Mucosa of gallbladder (tissue), 1 donor: ENCODE results near the gene HOGA1. TPM values are rescaled to one million over a fixed set of nuclear protein-coding genes. Genes with fewer than 3 reads are reported as not detected.
"Not testable (repeated sequence)": the region's sequence is repeated elsewhere in the genome, so short reads cannot be mapped to it uniquely, and the experiment has no call there.

Source experiments
- DNase-seq: peaks from one replicate; pipeline ENCODE4 v3.0.0-alpha.2; 2020; ENCODE audit warnings: low spot score
- total RNA-seq: library from RNA; stranded (reverse); gene quantifications from one replicate; pipeline ENCODE4 v1.2.1, GENCODE V29; 2021
- donor health status: DM: no; HTN: no; CAD: no.

The HOGA1 gene
- total RNA-seq, 1 donor from 2014 or later = 13.3 TPM

- DNase-seq = peak; percentile 47
Observed at GRCh38 chr10:97648562-97649404, 64.6 kb downstream of the HOGA1 start.

- not testable (repeated sequence) for DNase-seq
Observed at GRCh38 chr10:97649405-97649750, 65.2 kb downstream of the HOGA1 start.

- no peak for DNase-seq
Observed at GRCh38 chr10:97650726-97651125, 66.5 kb downstream of the HOGA1 start.

- DNase-seq = no peak
Observed at GRCh38 chr10:97651773-97652172, 67.6 kb downstream of the HOGA1 start.

- no peak for DNase-seq
Observed at GRCh38 chr10:97656777-97657176, 72.6 kb downstream of the HOGA1 start.

- no peak for DNase-seq
Observed at GRCh38 chr10:97659589-97659988, 75.4 kb downstream of the HOGA1 start.

Other genes starting within 250 kb of the HOGA1 start
- gene FRAT2, start 249.7 kb upstream of the HOGA1 start, total RNA-seq = 18.6 TPM
- gene RRP12, start 183.0 kb upstream of the HOGA1 start, total RNA-seq = 20.9 TPM
- gene PGAM1, start 158.2 kb upstream of the HOGA1 start, total RNA-seq = 270 TPM
- gene EXOSC1, start 138.4 kb upstream of the HOGA1 start, total RNA-seq = 33.8 TPM
- gene ZDHHC16, start 138.2 kb upstream of the HOGA1 start, total RNA-seq = 37.4 TPM
- 48.1 TPM for gene MMS19, start 86.0 kb upstream of the HOGA1 start, total RNA-seq
- gene UBTD1, start 85.5 kb upstream of the HOGA1 start, total RNA-seq = 13.8 TPM
- gene ANKRD2, start 11.6 kb upstream of the HOGA1 start, total RNA-seq = 2.3 TPM
- gene C10orf62, start 5.3 kb downstream of the HOGA1 start, total RNA-seq = 1.0 TPM
- 6.9 TPM for gene MORN4, start 49.1 kb downstream of the HOGA1 start, total RNA-seq
- 22.3 TPM for gene PI4K2A, start 56.3 kb downstream of the HOGA1 start, total RNA-seq
- gene AVPI1, start 102.9 kb downstream of the HOGA1 start, total RNA-seq = 20.1 TPM
- gene MARVELD1, start 129.3 kb downstream of the HOGA1 start, total RNA-seq = 37.8 TPM
- 49.8 TPM for gene ZFYVE27, start 152.7 kb downstream of the HOGA1 start, total RNA-seq
- 584 TPM for gene SFRP5, start 187.6 kb downstream of the HOGA1 start, total RNA-seq